Colonic mucosa (tissue), 4 donors: ENCODE data around the gene SIPA1L3. TPM values are rescaled to one million over a fixed set of nuclear protein-coding genes. Genes with fewer than 3 reads are reported as not detected.
"Not testable (repeated sequence)": the region's sequence is repeated elsewhere in the genome, so short reads cannot be mapped to it uniquely, and the experiment has no call there.

Source experiments
- DNase-seq: peaks from one replicate; pipeline ENCODE4 v3.0.0-alpha.2; 2020
- H3K27ac ChIP-seq: fragments of 200-600 bp; one replicate; pipeline ENCODE4 v1.8.0; 2021
- H3K27me3 ChIP-seq: fragments of 200-600 bp; one replicate; pipeline ENCODE4 v1.8.0; 2021
- H3K36me3 ChIP-seq: fragments of 200-600 bp; one replicate; pipeline ENCODE4 v1.8.0; 2021
- H3K4me1 ChIP-seq: fragments of 200-600 bp; one replicate; pipeline ENCODE4 v1.8.0; 2021; ENCODE audit warnings: mild to moderate bottlenecking
- H3K4me3 ChIP-seq: fragments of 200-600 bp; one replicate; pipeline ENCODE4 v1.8.0; 2021
- H3K9ac ChIP-seq, 2 donors: one replicate each; pipeline ENCODE4 v1.7.0; 2013; ENCODE audit warnings: control low read depth in 2 of 2, low read depth in 2 of 2, low read length in 2 of 2
- H3K9me3 ChIP-seq: fragments of 200-600 bp; one replicate; pipeline ENCODE4 v1.8.0; 2021
- intact Hi-C: fragments of 100-400 bp; cut with DNase I; formaldehyde crosslinking; loops from one replicate; pipeline ENCODE4 v1.14.1; 2022
- total RNA-seq, 2 donors: library from RNA; stranded (reverse); fragmentation: NEBNext Ultra II Directional in 1 of 2; extraction: Animal tissue kit (Norgen Biotek cat#: 25700) in 1 of 2; gene quantifications; one replicate each; pipeline ENCODE4 v1.2.1, GENCODE V29; 2021
- TF ChIP-seq, protein P1 (sequence below): fragments of 200-600 bp; IDR thresholded peaks from one replicate; pipeline ENCODE4 v1.8.0; 2022; ENCODE audit warnings: antibody characterized with exemption, mild to moderate bottlenecking
- donor health status: healthy.
- donor health status: DM: no; HTN: no; CAD: no.
- donor health status: DM: no; HTN: no; CAD: no.

The SIPA1L3 gene
- total RNA-seq, 2 donors from 2014 or later: 98.6 to 113 TPM

- Histone ChIP-seq H3K4me3 (no peak overlapping the region), H3K9ac (no peak overlapping the region), H3K27me3 (peaks cover 39% of the 10 kb centered on the region), H3K4me1 (no peaks in the 10 kb centered on the region), H3K9me3 (no peaks in the 10 kb centered on the region), H3K27ac (no peak overlapping the region), H3K36me3 (no peaks in the 10 kb centered on the region)
- intact Hi-C loops: no loop called here
- no peak for DNase-seq
- TF ChIP-seq, protein P1, sequence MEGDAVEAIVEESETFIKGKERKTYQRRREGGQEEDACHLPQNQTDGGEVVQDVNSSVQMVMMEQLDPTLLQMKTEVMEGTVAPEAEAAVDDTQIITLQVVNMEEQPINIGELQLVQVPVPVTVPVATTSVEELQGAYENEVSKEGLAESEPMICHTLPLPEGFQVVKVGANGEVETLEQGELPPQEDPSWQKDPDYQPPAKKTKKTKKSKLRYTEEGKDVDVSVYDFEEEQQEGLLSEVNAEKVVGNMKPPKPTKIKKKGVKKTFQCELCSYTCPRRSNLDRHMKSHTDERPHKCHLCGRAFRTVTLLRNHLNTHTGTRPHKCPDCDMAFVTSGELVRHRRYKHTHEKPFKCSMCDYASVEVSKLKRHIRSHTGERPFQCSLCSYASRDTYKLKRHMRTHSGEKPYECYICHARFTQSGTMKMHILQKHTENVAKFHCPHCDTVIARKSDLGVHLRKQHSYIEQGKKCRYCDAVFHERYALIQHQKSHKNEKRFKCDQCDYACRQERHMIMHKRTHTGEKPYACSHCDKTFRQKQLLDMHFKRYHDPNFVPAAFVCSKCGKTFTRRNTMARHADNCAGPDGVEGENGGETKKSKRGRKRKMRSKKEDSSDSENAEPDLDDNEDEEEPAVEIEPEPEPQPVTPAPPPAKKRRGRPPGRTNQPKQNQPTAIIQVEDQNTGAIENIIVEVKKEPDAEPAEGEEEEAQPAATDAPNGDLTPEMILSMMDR: no peak
Observed at GRCh38 chr19:38221919-38222830, 315.2 kb downstream of the SIPA1L3 start.

GRCh38 chr19:38223119-38223523 is 316.1 kb downstream of the SIPA1L3 start:
- H3K27ac ChIP-seq: no peak overlapping the region
- no peaks in the 10 kb centered on the region for H3K9me3 ChIP-seq
- no peak for DNase-seq
- TF ChIP-seq, protein P1: no peak
- H3K4me1 ChIP-seq: no peaks in the 10 kb centered on the region
- H3K4me3 ChIP-seq: no peak overlapping the region
- no peaks in the 10 kb centered on the region for H3K36me3 ChIP-seq
- H3K9ac ChIP-seq: no peak overlapping the region
- intact Hi-C loops: no loop called here
- peaks cover 49% of the 10 kb centered on the region for H3K27me3 ChIP-seq

- no peaks in the 10 kb centered on the region for H3K36me3 ChIP-seq
- H3K4me3 ChIP-seq: peak overlapping the region; percentile 11
- peaks cover 54% of the 10 kb centered on the region for H3K27me3 ChIP-seq
- H3K9ac ChIP-seq: no peak overlapping the region
- DNase-seq: no peak
- peaks cover 2% of the 10 kb centered on the region for H3K4me1 ChIP-seq
- intact Hi-C loops: no loop called here
- TF ChIP-seq, protein P1: no peak
- no peaks in the 10 kb centered on the region for H3K9me3 ChIP-seq
- no peak overlapping the region for H3K27ac ChIP-seq
Observed at GRCh38 chr19:38223617-38224013, 316.6 kb downstream of the SIPA1L3 start.

- Histone ChIP-seq H3K9me3 (no peaks in the 10 kb centered on the region), H3K27me3 (peaks cover 60% of the 10 kb centered on the region), H3K4me1 (peaks cover 8% of the 10 kb centered on the region), H3K27ac (no peak within 1 kb of the TSS), H3K4me3 (peak within 1 kb of the TSS; percentile 11), H3K36me3 (no peaks in the 10 kb centered on the region), H3K9ac (no peak within 1 kb of the TSS)
- no peak for DNase-seq
- TF ChIP-seq, protein P1: no peak
- intact Hi-C loops: no loop called here
Observed at GRCh38 chr19:38224014-38224862, 317.2 kb downstream of the SIPA1L3 start, which contains the start of gene DPF1. TSS of gene DPF1 (minus strand) at chr19:38224222. CDS start at chr19:38224142, 80 bp downstream.

DNA sequence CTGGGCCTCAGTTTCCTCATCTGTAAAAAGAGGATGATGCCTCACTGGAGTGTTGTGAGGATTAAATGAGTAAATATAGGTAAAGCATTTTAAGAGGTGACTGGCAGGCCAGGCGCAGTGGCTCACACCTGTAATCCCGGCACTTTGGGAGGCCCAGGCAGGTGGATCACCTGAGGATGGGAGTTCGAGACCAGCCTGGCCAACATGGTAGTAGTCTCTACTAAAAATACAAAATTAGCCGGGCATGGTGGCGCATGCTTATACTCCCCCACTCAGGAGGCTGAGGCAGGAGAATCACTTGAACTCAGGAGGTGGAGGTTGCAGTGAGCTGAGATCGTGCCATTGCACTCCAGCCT is 317.8 kb downstream of the SIPA1L3 start:
- H3K36me3 ChIP-seq, H3K9ac ChIP-seq, H3K27ac ChIP-seq, H3K9me3 ChIP-seq, intact Hi-C loops, H3K4me3 ChIP-seq, H3K4me1 ChIP-seq, DNase-seq: not testable (repeated sequence)
- H3K27me3 ChIP-seq: peaks cover 64% of the 10 kb centered on the region
